GM12891 (cell line): ENCODE data around the gene SFTPA1.

Experiments used
- POLR2A ChIP-seq: IDR thresholded peaks from 2 replicates; pipeline ENCODE4 v1.6.1; 2011; ENCODE audit warnings: low read depth, low read length, control low read depth
- POLR2AphosphoS5 ChIP-seq: IDR thresholded peaks from 2 replicates; pipeline ENCODE4 v1.6.1; 2011; ENCODE audit warnings: low read depth, low read length, control low read depth
- POU2F2 ChIP-seq: IDR thresholded peaks from 2 replicates; pipeline ENCODE4 v1.6.1; 2011; ENCODE audit warnings: low read depth, mild to moderate bottlenecking, control low read depth, low read length, moderate library complexity
- SPI1 ChIP-seq: IDR thresholded peaks from 2 replicates; pipeline ENCODE4 v1.6.1; 2011; ENCODE audit warnings: low read depth, low read length, control low read depth
- TAF1 ChIP-seq: IDR thresholded peaks from 2 replicates; pipeline ENCODE4 v1.6.1; 2011; ENCODE audit warnings: low read depth, low read length, control low read depth

DNA sequence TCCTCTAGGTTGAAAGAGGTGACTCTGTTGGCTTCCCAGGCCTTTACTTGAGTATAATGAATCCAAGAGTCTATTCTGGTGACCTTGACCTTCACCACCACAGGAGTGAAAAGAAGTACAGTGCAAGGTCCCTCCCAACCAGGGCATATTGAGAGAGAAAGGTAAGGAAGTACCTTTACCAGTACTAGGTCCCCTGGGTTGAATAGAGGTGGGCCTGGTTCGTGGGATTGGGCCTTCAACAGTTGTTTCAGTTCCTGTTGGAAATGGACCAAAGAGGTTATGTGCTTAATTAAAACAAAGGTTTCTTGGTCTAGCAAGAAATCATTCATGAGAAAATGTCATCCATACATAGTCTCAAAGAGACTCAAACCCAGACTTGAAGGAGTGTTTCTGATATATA lies 6.4 kb upstream of the SFTPA1 start:
- TF ChIP-seq POLR2A: no peak
- no peak for TF ChIP-seq POLR2AphosphoS5
- no peak for TF ChIP-seq TAF1
- TF ChIP-seq POU2F2: no peak
- TF ChIP-seq SPI1: peak; percentile 12; the same call in 1 of the 2 replicates
